SK-N-MC (cell line): Measurements from ENCODE around the gene PCLO.

ENCODE experiments used
- EZH2 ChIP-seq: fragments of 200-600 bp; sonication (generic); IDR thresholded peaks from one replicate; pipeline ENCODE4 v1.6.1; 2017; ENCODE audit warnings: antibody characterized with exemption
- POLR2AphosphoS5 ChIP-seq: IDR thresholded peaks from 2 replicates; pipeline ENCODE4 v1.6.1; 2012; ENCODE audit warnings: mild to moderate bottlenecking, low read depth, low read length, borderline replicate concordance

DNA sequence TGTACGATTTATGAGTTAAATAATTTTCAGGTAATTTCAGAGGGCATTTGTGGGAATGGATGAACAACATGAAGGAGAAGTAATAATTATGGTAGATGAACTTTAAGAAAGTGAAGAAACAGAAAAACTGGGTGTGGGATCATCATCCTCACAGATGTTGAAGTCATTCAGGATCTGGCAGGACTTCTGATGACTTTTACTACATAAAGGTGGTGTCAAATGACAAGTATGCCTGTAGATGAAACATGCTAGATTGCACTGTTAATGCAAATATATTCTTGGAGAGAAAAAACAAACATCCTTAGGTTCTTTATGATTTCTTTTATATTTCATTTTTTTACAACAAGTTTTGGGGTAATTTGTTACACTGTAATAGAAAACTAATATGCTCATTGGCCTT is 230.2 kb downstream of the PCLO start:
- TF ChIP-seq POLR2AphosphoS5 (no peak), EZH2 (no peak)
